ENCODE data around the gene KLHL40.

- TF ChIP-seq CTCF (IDR thresholded peaks at IDR 0.05; ENCODE audit: poor library complexity, severe bottlenecking) (no peak), RAD21 (conservative IDR thresholded peaks at IDR 0.05) (no peak), TAF1 (IDR thresholded peaks at IDR 0.05; ENCODE audit: low read depth) (no peak), EP300 (conservative IDR thresholded peaks at IDR 0.05; ENCODE audit: poor library complexity, severe bottlenecking) (no peak), EZH2 (IDR thresholded peaks at IDR 0.05; ENCODE audit: borderline replicate concordance, insufficient read depth, low read length, poor library complexity, severe bottlenecking) (no peak), REST (IDR thresholded peaks at IDR 0.05; ENCODE audit: borderline replicate concordance) (no peak)
These were observed 51.2 kb downstream of the KLHL40 start for GRCh38 chr3:42736531-42736930.
